H1 (cell line): Measurements from ENCODE around the gene RAB29. TPM values are rescaled to one million over a fixed set of nuclear protein-coding genes. Genes with fewer than 3 reads are reported as not detected.

Experiments used
- CTCF ChIA-PET: fragments of 300-600 bp; sonication (Branson Sonifier 250); formaldehyde crosslinking; loops from one replicate; lab custom pipeline; 2021; ENCODE audit not compliant: partially characterized antibody; lab: Charles Lee
- POLR2A ChIA-PET: fragments of 300-600 bp; sonication (Branson Sonifier 250); formaldehyde crosslinking; loops from one replicate; lab custom pipeline; 2021; ENCODE audit warnings: inconsistent platforms; ENCODE audit not compliant: partially characterized antibody; lab: Charles Lee
- DNase-seq, 2 experiments: peaks; one replicate each; pipeline versions ENCODE4 v3.0.0 to v3.0.0-alpha.2; 2010 to 2022; ENCODE audit warnings: low spot score in 2 of 2, low read depth in 1 of 2, mixed read lengths in 1 of 2
- FAIRE-seq: peaks from 2 replicates; lab custom pipeline; 2011; peaks lifted over from hg19 to GRCh38; lab: Jason Lieb, UNC
- H2AFZ ChIP-seq: 2 replicates; pipeline ENCODE4 v1.8.1; 2012; ENCODE audit warnings: low read length, inconsistent platforms
- H2AK5ac ChIP-seq: 2 replicates; pipeline ENCODE4 v1.6.1; 2013; ENCODE audit warnings: low read depth, low read length
- H2BK120ac ChIP-seq: replicated peaks from 2 replicates; pipeline ENCODE3; 2013; ENCODE audit warnings: low read depth, low read length, inconsistent platforms
- H2BK12ac ChIP-seq: 2 replicates; pipeline ENCODE4 v1.6.1; 2013; ENCODE audit warnings: low read depth, low read length
- H2BK15ac ChIP-seq: 2 replicates; pipeline ENCODE4 v1.6.1; 2013; ENCODE audit warnings: low read length
- H2BK20ac ChIP-seq: 2 replicates; pipeline ENCODE4 v1.6.1; 2013; ENCODE audit warnings: low read length
- H2BK5ac ChIP-seq: 2 replicates; pipeline ENCODE4 v1.6.1; 2013; ENCODE audit warnings: low read depth, low read length
- H3K14ac ChIP-seq: 2 replicates; pipeline ENCODE4 v1.6.1; 2013; ENCODE audit warnings: inconsistent platforms; ENCODE audit not compliant: insufficient read length
- H3K18ac ChIP-seq: 2 replicates; pipeline ENCODE4 v1.6.1; 2013; ENCODE audit warnings: low read length; ENCODE audit errors: extremely low read depth
- H3K23ac ChIP-seq: 2 replicates; pipeline ENCODE4 v1.6.1; 2013; ENCODE audit warnings: inconsistent platforms; ENCODE audit not compliant: insufficient read length
- H3K23me2 ChIP-seq: 2 replicates; pipeline ENCODE4 v1.6.1; 2013; ENCODE audit warnings: low read depth, low read length
- H3K27ac ChIP-seq: 2 replicates; pipeline ENCODE4 v1.6.1; 2011; ENCODE audit warnings: low read depth, low read length, inconsistent platforms
- H3K27me3 ChIP-seq, 4 experiments: replicated peaks in 1 of 4; 1 replicate in 1 of 4; 2 replicates in 3 of 4; pipeline versions ENCODE4 v1.6.1 to v1.8.1; 2011 to 2013; ENCODE audit warnings: low read length in 3 of 4, mild to moderate bottlenecking in 3 of 4, inconsistent platforms in 2 of 4, mixed read lengths in 2 of 4, moderate library complexity in 1 of 4; ENCODE audit not compliant: control insufficient read depth in 3 of 4, insufficient read depth in 3 of 4; ENCODE audit errors: extremely low read depth in 1 of 4
- H3K36me3 ChIP-seq, 4 experiments: 2 replicates each; pipeline versions ENCODE4 v1.6.1 to v1.8.1; 2011 to 2013; ENCODE audit warnings: mild to moderate bottlenecking in 4 of 4, low read length in 3 of 4, moderate library complexity in 2 of 4, control low read depth in 1 of 4, inconsistent platforms in 1 of 4; ENCODE audit not compliant: insufficient read depth in 4 of 4, control insufficient read depth in 2 of 4
- H3K4ac ChIP-seq: replicated peaks from 2 replicates; pipeline ENCODE3; 2013; ENCODE audit warnings: low read length, low read depth, mixed read lengths, inconsistent platforms; ENCODE audit not compliant: insufficient read length
- H3K4me1 ChIP-seq, 4 experiments: replicated peaks in 1 of 4; 1 replicate in 1 of 4; 2 replicates in 3 of 4; pipeline versions ENCODE4 v1.6.1 to v1.8.1; 2011 to 2013; ENCODE audit warnings: low read length in 3 of 4, inconsistent platforms in 2 of 4, mixed read lengths in 1 of 4; ENCODE audit not compliant: insufficient read depth in 4 of 4, control insufficient read depth in 3 of 4
- H3K4me2 ChIP-seq, 2 experiments: 2 replicates each; pipeline versions ENCODE4 v1.6.1 to v1.8.1; 2011 to 2013; ENCODE audit warnings: low read depth in 2 of 2, low read length in 2 of 2, control low read depth in 1 of 2, inconsistent platforms in 1 of 2, mild to moderate bottlenecking in 1 of 2; ENCODE audit not compliant: insufficient read depth in 1 of 2
- H3K4me3 ChIP-seq, 4 experiments: fragments of 200-600, 300-600 bp in 1 of 4; sonication (generic), shearing (Covaris generic), sonication (Bioruptor Twin) in 1 of 4; 2 replicates each; pipeline versions ENCODE4 v1.5.1 to v1.8.1; 2011 to 2016; ENCODE audit warnings: low read length in 4 of 4, low read depth in 3 of 4, control low read depth in 2 of 4, inconsistent platforms in 2 of 4, mild to moderate bottlenecking in 2 of 4, mixed read lengths in 1 of 4, moderate library complexity in 1 of 4; ENCODE audit not compliant: insufficient read depth in 2 of 4; ENCODE audit errors: extremely low read depth in 1 of 4
- H3K56ac ChIP-seq: replicated peaks from 2 replicates; pipeline ENCODE3; 2013; ENCODE audit warnings: low read depth, mild to moderate bottlenecking, mixed read lengths, low read length, inconsistent platforms; ENCODE audit not compliant: insufficient read length
- H3K79me1 ChIP-seq: 2 replicates; pipeline ENCODE4 v1.6.1; 2013; ENCODE audit warnings: low read depth, low read length, control low read depth
- H3K79me2 ChIP-seq, 2 experiments: 2 replicates each; pipeline versions ENCODE4 v1.6.1 to v1.8.1; 2012 to 2013; ENCODE audit warnings: low read length in 2 of 2, mild to moderate bottlenecking in 2 of 2, inconsistent platforms in 1 of 2; ENCODE audit not compliant: insufficient read depth in 2 of 2, control insufficient read depth in 1 of 2
- H3K9ac ChIP-seq, 4 experiments: replicated peaks in 1 of 4; 1 replicate in 1 of 4; 2 replicates in 3 of 4; pipeline versions ENCODE4 v1.6.1 to v1.8.1; 2011 to 2013; ENCODE audit warnings: low read depth in 3 of 4, low read length in 3 of 4, control low read depth in 2 of 4, mild to moderate bottlenecking in 2 of 4, moderate library complexity in 2 of 4, inconsistent platforms in 1 of 4; ENCODE audit errors: extremely low read depth in 1 of 4
- H3K9me3 ChIP-seq, 2 experiments: 2 replicates each; pipeline versions ENCODE4 v1.6.1 to v1.8.1; 2012 to 2013; ENCODE audit warnings: mild to moderate bottlenecking in 2 of 2, moderate library complexity in 2 of 2, control low read depth in 1 of 2, inconsistent platforms in 1 of 2, low read depth in 1 of 2, low read length in 1 of 2, mixed read lengths in 1 of 2; ENCODE audit not compliant: insufficient read depth in 2 of 2
- H4K20me1 ChIP-seq, 2 experiments: replicated peaks in 1 of 2; 2 replicates each; pipeline versions ENCODE3 to v1.8.1; 2011 to 2013; ENCODE audit warnings: inconsistent platforms in 2 of 2, low read length in 2 of 2, mild to moderate bottlenecking in 1 of 2; ENCODE audit not compliant: insufficient read depth in 2 of 2, control insufficient read depth in 1 of 2
- H4K5ac ChIP-seq: 2 replicates; pipeline ENCODE4 v1.6.1; 2013; ENCODE audit warnings: low read length, low read depth, mixed read lengths, inconsistent platforms; ENCODE audit not compliant: insufficient read length
- H4K8ac ChIP-seq: 2 replicates; pipeline ENCODE4 v1.8.0; 2013; ENCODE audit warnings: mild to moderate bottlenecking, moderate library complexity, low read length, inconsistent platforms; ENCODE audit not compliant: insufficient read depth; ENCODE audit errors: extremely low read depth
- H4K91ac ChIP-seq: replicated peaks from 2 replicates; pipeline ENCODE3; 2013; ENCODE audit warnings: low read length, mixed read lengths, inconsistent platforms; ENCODE audit not compliant: insufficient read length
- BRCA1 ChIP-seq: IDR thresholded peaks from 2 replicates; pipeline ENCODE4 v1.6.1; 2012; ENCODE audit warnings: low read depth, low read length, improper control_type of control experiment
- HDAC6 ChIP-seq: IDR thresholded peaks from one replicate; pipeline ENCODE4 v1.7.1; 2012; ENCODE audit warnings: low read depth, mild to moderate bottlenecking, inconsistent platforms, low read length, moderate library complexity
- JUND ChIP-seq: IDR thresholded peaks from 2 replicates; pipeline ENCODE4 v1.6.1; 2011; ENCODE audit warnings: mild to moderate bottlenecking, improper control_type of control experiment, low read length
- KDM1A ChIP-seq: fragments of 200-600, 300-600 bp; sonication (generic); IDR thresholded peaks from 2 replicates; pipeline ENCODE4 v1.7.1; 2016; ENCODE audit warnings: mild to moderate bottlenecking, low read length, borderline replicate concordance
- KDM5A ChIP-seq: fragments of 200-600 bp; IDR thresholded peaks from 2 replicates; pipeline ENCODE4 v1.7.1; 2012; ENCODE audit warnings: mild to moderate bottlenecking, low read length, inconsistent platforms, mixed read lengths
- POU5F1 ChIP-seq: IDR thresholded peaks from 2 replicates; pipeline ENCODE4 v1.6.1; 2011; ENCODE audit warnings: low read depth, mild to moderate bottlenecking, low read length, moderate library complexity
- RAD21 ChIP-seq, 2 experiments: IDR thresholded peaks in 1 of 2; conservative IDR thresholded peaks in 1 of 2; 2 replicates each; pipeline ENCODE4 v1.6.1; 2011; ENCODE audit warnings: low read depth in 2 of 2, low read length in 2 of 2, improper control_type of control experiment in 1 of 2, inconsistent platforms in 1 of 2, mild to moderate bottlenecking in 1 of 2, moderate library complexity in 1 of 2
- SP2 ChIP-seq: IDR thresholded peaks from 2 replicates; pipeline ENCODE4 v1.6.1; 2012; ENCODE audit warnings: mild to moderate bottlenecking, low read length, inconsistent platforms
- SUZ12 ChIP-seq: fragments of 200-600 bp; sonication (generic); IDR thresholded peaks from 2 replicates; pipeline ENCODE4 v1.6.1; 2012; ENCODE audit warnings: mild to moderate bottlenecking, inconsistent platforms, low read length, moderate library complexity, mixed read lengths
- TBP ChIP-seq: IDR thresholded peaks from 2 replicates; pipeline ENCODE4 v1.6.1; 2011; ENCODE audit warnings: low read depth, low read length, improper control_type of control experiment
- ZNF274 ChIP-seq: IDR thresholded peaks from 2 replicates; pipeline ENCODE4 v1.7.0; 2012; ENCODE audit warnings: low read length, borderline replicate concordance; ENCODE audit errors: extremely low read depth
- WGBS, 2 experiments: shearing (Covaris generic) in 1 of 2; methylation state at CpG; one replicate each; pipeline versions ENCODE4 v1.1.6 to v1.1.7; 2013 to 2015; ENCODE audit warnings: low lambda C conversion rate in 2 of 2, mixed read lengths in 2 of 2, inconsistent platforms in 1 of 2, low coverage in 1 of 2, missing lambda C conversion rate in 1 of 2; ENCODE audit not compliant: insufficient replicate concordance in 2 of 2, insufficient coverage in 1 of 2, insufficient read length in 1 of 2; ENCODE audit errors: extremely low coverage in 1 of 2, missing lambda C conversion rate in 1 of 2; 5-methylcytosine and 5-hydroxymethylcytosine counted together
- polyA plus RNA-seq, 7 experiments: library from polyadenylated mRNA; depleted of rRNA in 3 of 7; stranded (reverse) in 5 of 7; unstranded in 2 of 7; fragments of >200 nt in 5 of 7; fragments of 200-250 nt in 2 of 7; gene quantifications; 1 replicate in 5 of 7; 2 replicates in 1 of 7; 4 replicates in 1 of 7; pipeline versions ENCODE4 v1.2.1 to v1.2.3, GENCODE V29; 2011 to 2013; ENCODE audit warnings: missing spikeins in 2 of 7, mixed read lengths in 2 of 7
- total RNA-seq: library from RNA; stranded (reverse); fragmentation: NEBNext Ultra II Directional; extraction: Animal tissue kit (Norgen Biotek cat#: 25700); gene quantifications from 2 replicates; pipeline ENCODE4 v1.2.1, GENCODE V29; 2021
- TF ChIP-seq, protein P1 (sequence below): IDR thresholded peaks from 2 replicates; pipeline ENCODE4 v1.6.1; 2012; ENCODE audit warnings: inconsistent platforms

Gene RAB29
- total and polyA plus RNA-seq, 2 of the 8 experiments (the other 6 are each of a cell fraction or from before 2014, with no cell fraction given), result 10.1 to 17.3 TPM

DNA sequence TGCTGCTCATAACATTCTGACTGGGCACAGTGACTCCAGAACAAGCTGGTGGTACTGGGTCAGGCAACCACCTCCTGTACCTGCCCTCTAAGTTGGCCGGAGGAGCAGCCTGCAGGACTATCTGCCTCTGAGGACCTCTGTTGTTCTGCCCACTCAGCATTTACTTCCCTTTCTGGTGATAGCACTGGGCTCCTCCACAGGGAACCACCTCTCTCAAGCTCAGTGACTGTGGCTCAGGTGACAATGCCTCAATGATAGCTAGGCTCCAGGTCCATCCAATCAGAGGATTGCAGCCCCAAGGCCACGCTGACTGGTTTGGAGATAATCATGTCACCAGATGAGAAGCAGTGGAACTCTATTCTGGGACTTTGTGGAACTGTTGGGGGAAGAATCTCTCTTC is 21.9 kb upstream of the RAB29 start:
- Histone ChIP-seq H2BK20ac (no peak overlapping the region), H3K9ac (no peak overlapping the region), H3K27me3 (no peaks in the 10 kb centered on the region), H2BK12ac (no peak overlapping the region), H3K9me3 (no peaks in the 10 kb centered on the region), H2BK15ac (no peak overlapping the region), H3K18ac (no peak overlapping the region), H3K23me2 (no peaks in the 10 kb centered on the region), H3K4me2 (no peak overlapping the region), H3K23ac (no peak overlapping the region), H4K20me1 (peaks cover 0 to 1% of the 10 kb centered on the region in 2 experiments), H2AK5ac (no peak overlapping the region), H2AFZ (no peak overlapping the region), H3K56ac (no peak overlapping the region), H3K4ac (no peak overlapping the region), H3K4me3 (no peak overlapping the region), H3K36me3 (peaks cover 8 to 54% (median 30%) of the 10 kb centered on the region in 4 experiments), H2BK5ac (no peak overlapping the region; the same call in 1 of the 2 replicates), H4K5ac (no peak overlapping the region), H4K8ac (no peak overlapping the region), H2BK120ac (no peak overlapping the region), H3K27ac (no peak overlapping the region), H3K14ac (no peak overlapping the region), H3K4me1 (peaks cover 0 to 3% (median 0%) of the 10 kb centered on the region in 4 experiments; a peak in 1 of 7 replicates), H4K91ac (no peak overlapping the region), H3K79me2 (no peaks in the 10 kb centered on the region), H3K79me1 (no peaks in the 10 kb centered on the region; the same call in none of the 2 replicates)
- TF ChIP-seq HDAC6 (no peak), JUND (no peak), SP2 (no peak), KDM1A (no peak), KDM5A (no peak), ZNF274 (no peak), TBP (no peak), POU5F1 (no peak), SUZ12 (no peak), RAD21 (IDR thresholded peaks at IDR 0.05 in 1 of 2, conservative IDR thresholded peaks at IDR 0.05 in 1 of 2; ENCODE audit: low read depth in 2 of 2, low read length in 2 of 2) (no peak), BRCA1 (no peak)
- TF ChIP-seq, protein P1, sequence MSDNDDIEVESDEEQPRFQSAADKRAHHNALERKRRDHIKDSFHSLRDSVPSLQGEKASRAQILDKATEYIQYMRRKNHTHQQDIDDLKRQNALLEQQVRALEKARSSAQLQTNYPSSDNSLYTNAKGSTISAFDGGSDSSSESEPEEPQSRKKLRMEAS, result no peak
- DNase-seq, result no peak
- WGBS, 2 experiments, result 83% methylated on average over 2 of the region's 2 CpGs; no CpG with 5 or more reads in 1 of the 2 experiments
- ChIA-PET CTCF (interaction anchor here (1.0 to 11.7 kb wide), 6 partner anchors 12 to 184 kb away, joined by 3 to 206 read pairs (median 46); no protein-coding TSS in a partner anchor), POLR2A (interaction anchor here (1.2 to 1.5 kb wide), 2 partner anchors 15 to 17 kb away, joined by 4 read pairs; no protein-coding TSS in a partner anchor)
- no peak for FAIRE-seq
